NCI-H748 (cell line): ENCODE results near the gene ANKRD27.
A peak's percentile ranks its signal among the peaks of the same experiment; 100 is the strongest.

Source experiments
- DNase-seq: peaks from one replicate; lab custom pipeline; 2025; ENCODE audit not compliant: unreplicated experiment; lab: John Stamatoyannopoulos, UW

The ANKRD27 gene

GRCh38 chr19:32563761-32564160, 111.2 kb downstream of the ANKRD27 start:
- no peak for DNase-seq

GRCh38 chr19:32558607-32559228, 116.3 kb downstream of the ANKRD27 start:
- peak; percentile 46 for DNase-seq

- DNase-seq, result no peak
These were observed 119.2 kb downstream of the ANKRD27 start for GRCh38 chr19:32555786-32556185.

GRCh38 chr19:32550666-32551065, 124.3 kb downstream of the ANKRD27 start:
- peak; percentile 27 for DNase-seq
